PC-9 (cell line): ENCODE measurements around the gene FGF7. TPM values are rescaled to one million over a fixed set of nuclear protein-coding genes. Genes with fewer than 3 reads are reported as not detected.
"Not testable (repeated sequence)": the region's sequence is repeated elsewhere in the genome, so short reads cannot be mapped to it uniquely, and the experiment has no call there.

ENCODE experiments used
- BruUV-seq: library from RNA; stranded (reverse); fragments of 400-500 nt; replicated peaks from 2 replicates; lab custom pipeline; 2021; lab: Mats Ljungman, UMichigan
- CTCF ChIA-PET: fragments of 300-600 bp; sonication (Branson Sonifier 250); formaldehyde crosslinking; loops from one replicate; lab custom pipeline; 2022; ENCODE audit warnings: antibody characterized with exemption; lab: Charles Lee
- POLR2A ChIA-PET: fragments of 300-600 bp; sonication (Branson Sonifier 250); formaldehyde crosslinking; loops from one replicate; lab custom pipeline; 2022; ENCODE audit warnings: antibody characterized with exemption; ENCODE audit not compliant: unreplicated experiment; lab: Charles Lee
- DNase-seq, 2 experiments: peaks; one replicate each; pipeline versions ENCODE4 v3.0.0 to v3.0.0-alpha.2; 2015 to 2022; ENCODE audit warnings: mixed read lengths in 1 of 2
- H2AFZ ChIP-seq: fragments of 200-600 bp; sonication (generic); 2 replicates; pipeline ENCODE4 v1.8.1; 2017; ENCODE audit warnings: antibody characterized with exemption
- H3F3A ChIP-seq: fragments of 200-600 bp; sonication (generic); 2 replicates; pipeline ENCODE4 v1.8.1; 2017; ENCODE audit warnings: antibody characterized with exemption, mild to moderate bottlenecking, low read depth; ENCODE audit not compliant: insufficient read depth
- H3K27ac ChIP-seq: fragments of 200-600 bp; sonication (generic); 2 replicates; pipeline ENCODE4 v1.6.1; 2016; ENCODE audit warnings: mixed run types
- H3K27me3 ChIP-seq: fragments of 200-600 bp; sonication (generic); 2 replicates; pipeline ENCODE4 v1.6.1; 2016; ENCODE audit warnings: low read depth, mixed run types; ENCODE audit not compliant: insufficient read depth
- H3K36me3 ChIP-seq: fragments of 200-600 bp; sonication (generic); 2 replicates; pipeline ENCODE4 v1.6.1; 2016; ENCODE audit warnings: low read depth, mixed run types
- H3K4me1 ChIP-seq: fragments of 200-600 bp; sonication (generic); replicated peaks from 2 replicates; pipeline ENCODE4 v1.6.1; 2016; ENCODE audit warnings: mixed run types; ENCODE audit not compliant: insufficient read depth
- H3K4me2 ChIP-seq: fragments of 200-600 bp; sonication (generic); 2 replicates; pipeline ENCODE4 v1.6.1; 2017; ENCODE audit warnings: mixed run types
- H3K4me3 ChIP-seq: fragments of 200-600 bp; sonication (generic); 2 replicates; pipeline ENCODE4 v1.6.1; 2016; ENCODE audit warnings: mixed run types
- H3K79me2 ChIP-seq: fragments of 200-600 bp; sonication (generic); 2 replicates; pipeline ENCODE4 v1.6.1; 2017; ENCODE audit warnings: low read depth, mixed run types
- H3K9me2 ChIP-seq: fragments of 200-600 bp; sonication (generic); 2 replicates; pipeline ENCODE4 v1.8.1; 2017; ENCODE audit warnings: mild to moderate bottlenecking; ENCODE audit not compliant: insufficient read depth
- H3K9me3 ChIP-seq: fragments of 200-600 bp; sonication (generic); 2 replicates; pipeline ENCODE4 v1.8.1; 2016; ENCODE audit warnings: low read depth; ENCODE audit not compliant: insufficient read depth
- H4K20me1 ChIP-seq: fragments of 200-600 bp; sonication (generic); 2 replicates; pipeline ENCODE4 v1.8.1; 2017; ENCODE audit not compliant: insufficient read depth
- EZH2 ChIP-seq: fragments of 200-600 bp; sonication (generic); IDR thresholded peaks from 2 replicates; pipeline ENCODE4 v1.8.0; 2017; ENCODE audit warnings: antibody characterized with exemption, low read depth
- intact Hi-C: fragments of 100-400 bp; cut with micrococcal nuclease; formaldehyde crosslinking; loops from one replicate; pipeline ENCODE4 v1.10.0; 2022; ENCODE audit not compliant: unreplicated experiment
- total RNA-seq: library from RNA; stranded (reverse); gene quantifications from 2 replicates; pipeline ENCODE4 v1.2.3, GENCODE V29; 2021
- TF ChIP-seq, protein P1 (sequence below): fragments of 200-600 bp; sonication (generic); conservative IDR thresholded peaks from 2 replicates; pipeline ENCODE4 v1.6.1; 2017; ENCODE audit warnings: mixed run types, antibody characterized with exemption, mild to moderate bottlenecking, moderate library complexity

The FGF7 gene
- total RNA-seq, 1 experiment from 2014 or later = not detected

DNA sequence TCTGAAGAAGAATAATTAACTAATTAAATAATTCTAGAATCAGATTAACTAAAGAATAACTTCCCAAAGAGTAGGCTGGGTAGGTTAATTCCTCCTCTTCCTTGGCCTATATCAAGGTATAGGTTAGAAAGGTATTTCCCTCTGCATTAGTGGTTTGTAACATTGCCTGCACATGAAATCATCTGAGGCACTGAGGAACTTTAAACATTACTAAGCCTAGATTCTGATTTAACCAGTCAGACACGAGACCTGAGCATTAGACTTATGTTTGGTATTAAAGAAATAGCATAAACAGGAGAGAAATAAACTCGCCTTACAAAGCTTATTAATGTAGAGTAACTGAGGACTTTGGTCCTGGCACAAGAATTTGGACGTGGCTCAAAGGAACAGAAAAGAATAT, 84.2 kb downstream of the FGF7 start:
- H3K27me3 ChIP-seq = no peaks in the 10 kb centered on the region
- H4K20me1 ChIP-seq = no peaks in the 10 kb centered on the region
- no peak overlapping the region for H2AFZ ChIP-seq
- no peak overlapping the region for H3K27ac ChIP-seq
- no peak overlapping the region for H3K4me2 ChIP-seq
- H3K36me3 ChIP-seq = no peaks in the 10 kb centered on the region
- no peaks in the 10 kb centered on the region; the same call in 1 of the 2 replicates for H3K9me2 ChIP-seq
- intact Hi-C loops = no loop called here
- ChIA-PET CTCF (no interaction called here), POLR2A (no interaction called here)
- no TSS peak for BruUV-seq
- no peak for DNase-seq
- H3K4me3 ChIP-seq = no peak overlapping the region
- H3F3A ChIP-seq = no peaks in the 10 kb centered on the region
- TF ChIP-seq, protein P1, sequence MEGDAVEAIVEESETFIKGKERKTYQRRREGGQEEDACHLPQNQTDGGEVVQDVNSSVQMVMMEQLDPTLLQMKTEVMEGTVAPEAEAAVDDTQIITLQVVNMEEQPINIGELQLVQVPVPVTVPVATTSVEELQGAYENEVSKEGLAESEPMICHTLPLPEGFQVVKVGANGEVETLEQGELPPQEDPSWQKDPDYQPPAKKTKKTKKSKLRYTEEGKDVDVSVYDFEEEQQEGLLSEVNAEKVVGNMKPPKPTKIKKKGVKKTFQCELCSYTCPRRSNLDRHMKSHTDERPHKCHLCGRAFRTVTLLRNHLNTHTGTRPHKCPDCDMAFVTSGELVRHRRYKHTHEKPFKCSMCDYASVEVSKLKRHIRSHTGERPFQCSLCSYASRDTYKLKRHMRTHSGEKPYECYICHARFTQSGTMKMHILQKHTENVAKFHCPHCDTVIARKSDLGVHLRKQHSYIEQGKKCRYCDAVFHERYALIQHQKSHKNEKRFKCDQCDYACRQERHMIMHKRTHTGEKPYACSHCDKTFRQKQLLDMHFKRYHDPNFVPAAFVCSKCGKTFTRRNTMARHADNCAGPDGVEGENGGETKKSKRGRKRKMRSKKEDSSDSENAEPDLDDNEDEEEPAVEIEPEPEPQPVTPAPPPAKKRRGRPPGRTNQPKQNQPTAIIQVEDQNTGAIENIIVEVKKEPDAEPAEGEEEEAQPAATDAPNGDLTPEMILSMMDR = no peak
- no peak for TF ChIP-seq EZH2
- H3K4me1 ChIP-seq = no peaks in the 10 kb centered on the region
- H3K79me2 ChIP-seq = no peaks in the 10 kb centered on the region
- H3K9me3 ChIP-seq = no peaks in the 10 kb centered on the region

DNA sequence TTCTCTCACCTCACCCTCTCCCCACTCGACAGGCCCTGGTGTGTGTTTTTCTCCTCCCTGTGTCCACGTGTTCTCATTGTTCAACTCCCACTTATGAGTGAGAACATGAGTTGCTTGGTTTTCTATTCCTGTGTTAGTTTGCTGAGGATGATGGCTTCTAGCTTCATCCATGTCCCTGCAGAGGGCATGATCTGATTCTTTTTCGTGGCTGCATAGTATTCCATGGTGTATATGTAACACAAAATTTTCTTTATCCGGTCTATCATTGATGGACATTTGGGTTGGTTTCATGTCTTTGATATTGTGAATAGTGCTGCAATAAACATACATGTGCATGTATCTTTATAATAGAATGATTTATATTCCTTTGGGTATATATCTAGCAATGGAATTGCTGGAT, 89.7 kb downstream of the FGF7 start:
- intact Hi-C loops, H3K9me3 ChIP-seq, H3K79me2 ChIP-seq, H4K20me1 ChIP-seq, H3K36me3 ChIP-seq, H3K27ac ChIP-seq, H3K4me1 ChIP-seq, DNase-seq, H3K9me2 ChIP-seq, CTCF ChIA-PET, POLR2A ChIA-PET, H3K4me3 ChIP-seq, H3K27me3 ChIP-seq, BruUV-seq, H3F3A ChIP-seq, H2AFZ ChIP-seq, H3K4me2 ChIP-seq: not testable (repeated sequence)

DNA sequence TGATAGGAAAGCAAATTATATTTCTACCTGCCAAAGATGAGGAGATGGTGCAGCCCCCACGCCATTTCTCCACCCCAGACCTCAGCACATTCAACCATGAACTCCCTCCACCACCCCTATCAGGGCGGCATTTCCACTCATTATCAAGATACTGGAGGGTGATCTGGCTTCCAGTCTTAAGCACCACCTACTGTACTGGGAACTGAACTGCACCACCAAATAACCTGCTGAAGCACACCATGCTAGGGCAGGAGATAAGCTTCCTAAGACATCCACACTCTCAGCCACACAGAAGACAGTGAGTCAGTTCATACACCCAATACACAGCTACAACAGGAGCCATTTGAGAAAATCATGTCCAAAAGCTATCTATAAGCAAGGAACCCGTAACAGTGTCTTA, 98.8 kb downstream of the FGF7 start:
- no peak overlapping the region for H3K27ac ChIP-seq
- no peaks in the 10 kb centered on the region for H4K20me1 ChIP-seq
- POLR2A ChIA-PET = no interaction called here

More for the DNA sequence above, 98.8 kb downstream of the FGF7 start:
- CTCF ChIA-PET = no interaction called here
- Histone ChIP-seq H3K4me2 (no peak overlapping the region), H3K36me3 (no peaks in the 10 kb centered on the region), H3F3A (no peaks in the 10 kb centered on the region), H3K9me2 (no peaks in the 10 kb centered on the region), H3K27me3 (no peaks in the 10 kb centered on the region), H3K79me2 (no peaks in the 10 kb centered on the region), H3K9me3 (no peaks in the 10 kb centered on the region), H3K4me3 (no peak overlapping the region), H3K4me1 (no peaks in the 10 kb centered on the region), H2AFZ (no peak overlapping the region)
- intact Hi-C loops = no loop called here
- DNase-seq = no peak
- TF ChIP-seq, protein P1 = no peak
- no peak for TF ChIP-seq EZH2
- no TSS peak for BruUV-seq
